SW480 (cell line): Measurements from ENCODE around the gene HLA-B.

Experiments used
- DNase-seq: peaks from one replicate; pipeline ENCODE4 v3.0.0-alpha.2; 2016; ENCODE audit warnings: low spot score

HLA-B gene

DNA sequence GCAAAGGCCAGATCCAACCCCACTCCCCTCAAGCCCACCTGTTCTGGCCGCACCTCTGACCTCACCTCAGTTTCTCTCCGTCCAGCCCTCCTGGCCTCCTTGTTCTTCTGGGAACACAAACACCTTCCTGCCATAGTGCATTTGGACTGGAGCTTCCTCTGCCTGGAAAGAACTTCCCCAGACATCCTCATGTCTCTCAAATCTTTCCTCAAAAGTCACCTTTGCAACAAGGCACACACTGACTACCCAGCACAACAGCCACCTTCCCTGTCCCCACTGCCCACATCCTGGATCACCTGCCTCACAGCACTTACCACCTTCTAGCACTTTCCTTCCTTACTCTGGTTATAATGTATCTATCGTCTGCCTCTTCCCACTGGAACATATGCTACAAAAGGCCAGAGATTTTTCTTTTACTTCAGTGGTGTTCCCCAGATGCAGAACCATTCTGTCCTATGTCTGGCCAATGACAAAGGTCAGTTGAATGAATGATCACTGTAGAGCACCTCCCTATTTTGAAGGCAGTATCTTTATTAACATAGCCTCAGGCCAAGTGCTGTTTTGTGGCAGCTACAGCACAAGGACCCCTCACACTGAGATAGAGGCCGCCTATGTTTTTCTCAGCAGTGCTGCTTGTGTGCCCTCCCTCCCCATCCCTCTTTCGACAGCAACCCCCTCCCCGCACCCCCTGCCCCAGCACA, 4.1 kb downstream of the HLA-B start:
- DNase-seq: no peak

DNA sequence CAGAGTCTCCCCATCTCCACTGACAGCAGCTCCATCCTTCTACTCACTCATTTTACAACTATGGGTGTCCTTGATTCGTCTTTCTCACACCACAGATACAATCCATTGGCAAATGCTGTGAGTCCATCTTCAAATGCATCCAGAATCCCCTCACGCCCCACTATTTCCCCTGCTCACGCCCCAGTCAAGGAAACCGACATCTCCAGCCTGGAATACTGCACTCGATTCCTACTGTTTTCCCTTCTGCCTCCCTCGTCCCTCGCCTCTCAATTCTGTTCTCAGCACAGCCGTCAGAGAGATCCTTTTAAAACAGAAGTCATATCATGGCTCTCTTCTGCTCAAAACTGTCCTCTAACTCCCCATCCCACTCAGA, 4.7 kb downstream of the HLA-B start:
- DNase-seq: no peak

DNA sequence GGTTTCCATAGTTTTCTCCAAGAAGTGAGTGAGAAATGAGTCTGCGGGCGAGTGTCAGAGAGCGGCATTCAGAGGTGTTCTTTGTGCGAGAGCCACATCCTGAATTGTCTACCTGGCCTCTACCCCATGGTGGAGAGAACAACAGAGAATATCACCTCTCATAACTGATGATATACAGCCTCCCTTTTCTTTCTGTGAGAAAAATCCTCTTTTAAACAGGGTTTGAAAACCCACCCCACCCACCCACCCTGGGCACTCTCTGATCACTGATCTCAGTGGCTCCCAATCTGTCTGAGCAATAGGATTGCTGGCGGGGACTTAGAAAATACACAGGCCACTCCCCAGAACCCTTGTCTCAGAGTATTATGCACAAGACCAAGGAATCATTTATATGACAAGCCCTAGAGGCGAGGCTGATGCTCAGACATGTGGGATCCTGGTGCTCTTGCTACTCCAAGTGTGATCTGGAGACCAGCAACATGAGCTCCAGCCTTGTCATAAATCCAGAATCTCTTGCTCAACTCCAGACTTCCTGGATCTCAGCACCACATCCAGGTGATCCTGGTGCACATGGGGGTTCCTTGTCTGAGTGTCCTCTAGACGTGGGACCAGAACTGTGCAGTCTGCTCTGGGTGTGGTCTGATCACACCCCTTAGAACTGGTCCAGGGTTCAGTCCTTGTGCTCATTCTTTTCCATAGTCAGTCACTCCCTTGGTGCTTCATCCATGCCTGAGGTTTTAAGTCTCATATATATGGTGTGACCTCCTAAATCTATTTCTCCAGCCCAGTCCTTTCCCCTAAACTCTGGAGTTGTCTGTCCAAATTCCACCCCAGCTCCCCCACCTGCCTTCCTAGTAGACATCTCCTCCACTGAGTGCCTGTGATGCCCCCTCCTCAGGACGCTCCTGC, 5.3 kb downstream of the HLA-B start:
- no peak for DNase-seq

DNA sequence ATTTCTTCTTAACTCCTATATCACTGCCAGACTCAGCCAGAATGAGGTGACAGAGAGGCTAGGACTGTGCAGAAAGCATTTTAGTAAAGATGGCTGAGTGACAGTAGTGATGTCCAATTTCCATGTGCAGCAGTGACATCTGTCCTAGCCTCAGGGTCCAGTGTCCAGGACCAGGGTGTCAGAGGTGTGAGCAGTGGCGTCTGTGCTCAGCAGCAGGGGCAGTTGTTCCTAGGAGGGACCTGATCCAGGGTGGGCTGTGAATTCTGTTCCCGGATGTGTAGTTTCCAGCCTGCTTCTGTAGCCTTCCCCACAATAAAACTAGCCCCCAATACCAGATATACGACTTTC, 6.0 kb downstream of the HLA-B start:
- DNase-seq: no peak

DNA sequence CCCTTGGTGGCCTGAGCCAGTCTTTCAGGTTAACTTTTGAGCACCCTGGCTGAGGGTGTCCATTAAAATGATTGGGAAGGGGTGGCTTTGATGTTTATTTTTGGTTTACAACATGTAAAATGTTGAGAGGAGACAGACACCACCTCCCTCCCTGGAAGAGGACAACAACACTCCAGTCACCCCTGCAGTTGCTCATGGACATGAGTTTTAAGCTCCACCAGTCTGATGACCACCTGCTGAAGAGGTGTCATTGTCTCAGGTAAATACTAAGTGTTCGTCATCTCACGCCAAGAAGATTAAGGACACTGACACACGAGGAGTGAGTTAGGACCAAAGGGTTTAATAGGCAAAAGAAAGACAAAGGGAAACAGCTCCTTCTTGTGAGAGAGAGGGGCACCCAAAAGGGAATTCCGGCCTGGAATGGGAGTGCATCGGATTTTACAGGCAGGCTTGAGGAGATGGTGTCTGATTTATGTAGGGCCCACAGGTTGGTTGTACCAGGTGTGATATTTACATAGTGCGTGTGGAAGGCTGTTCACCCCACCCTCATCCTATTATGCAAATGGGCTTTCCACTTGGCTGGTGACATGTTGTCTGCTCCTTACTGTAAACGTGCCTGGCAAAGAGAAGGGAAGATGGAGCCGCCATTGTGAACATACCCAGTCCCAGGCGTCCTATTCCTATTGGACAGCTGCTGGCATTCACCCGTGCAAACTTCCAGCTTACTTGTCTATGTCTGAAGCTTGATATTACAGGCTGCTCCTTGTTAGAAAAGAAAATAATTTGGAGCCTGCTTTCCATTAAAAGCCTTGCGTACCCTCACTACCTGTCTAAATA, 6.6 kb downstream of the HLA-B start:
- no peak for DNase-seq

DNA sequence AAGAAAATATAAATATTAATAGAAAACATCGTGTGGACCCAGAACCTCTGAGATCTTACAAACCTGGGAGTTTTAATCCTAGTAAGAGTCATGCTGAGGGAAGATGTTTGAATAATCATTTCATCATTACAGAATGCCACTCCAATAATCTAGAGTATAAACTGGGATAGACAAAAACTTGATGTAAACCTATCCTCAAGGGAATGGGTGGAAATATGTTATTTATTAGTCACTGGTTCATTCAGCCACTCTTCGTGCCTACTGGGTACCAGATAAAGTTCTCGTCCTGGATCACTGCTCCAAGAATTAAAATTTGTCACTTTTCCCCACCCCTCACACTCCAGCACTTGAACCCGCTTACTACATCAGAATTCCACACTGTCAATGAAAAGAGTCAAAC, 7.7 kb downstream of the HLA-B start:
- no peak for DNase-seq

DNA sequence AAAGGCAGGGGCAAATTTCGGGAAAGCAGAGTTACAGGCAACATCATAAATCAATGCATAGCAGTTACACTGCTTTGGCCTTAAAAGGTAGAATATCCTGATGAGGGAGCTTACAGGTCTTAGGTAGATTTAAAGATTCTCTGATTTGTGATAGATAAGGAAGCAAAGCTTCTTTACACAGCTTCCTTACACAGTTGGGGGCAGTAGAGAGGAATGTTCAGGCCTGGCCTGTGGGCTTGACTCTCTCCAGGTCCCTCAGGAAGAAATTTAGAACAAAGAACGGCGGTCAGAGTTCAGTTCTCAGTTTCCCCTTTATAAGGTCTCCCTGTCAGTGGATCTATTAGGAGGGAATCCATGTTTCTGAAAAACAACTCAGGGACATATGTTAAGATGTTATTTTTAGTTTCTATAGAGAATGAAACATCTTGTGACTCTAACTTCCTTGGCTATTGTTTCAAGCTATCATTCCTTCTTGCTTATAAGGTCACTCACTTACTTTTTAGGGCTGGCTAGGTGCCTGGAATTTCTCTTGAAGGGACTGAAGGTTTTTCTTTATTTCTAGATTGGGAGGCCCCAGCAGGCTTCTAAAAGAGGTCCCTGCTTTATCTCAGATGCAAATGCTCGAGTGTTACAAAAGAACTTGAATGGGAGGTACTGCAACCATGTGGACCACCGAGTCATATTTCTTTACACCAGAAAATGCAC, 11.8 kb downstream of the HLA-B start:
- no peak for DNase-seq

DNA sequence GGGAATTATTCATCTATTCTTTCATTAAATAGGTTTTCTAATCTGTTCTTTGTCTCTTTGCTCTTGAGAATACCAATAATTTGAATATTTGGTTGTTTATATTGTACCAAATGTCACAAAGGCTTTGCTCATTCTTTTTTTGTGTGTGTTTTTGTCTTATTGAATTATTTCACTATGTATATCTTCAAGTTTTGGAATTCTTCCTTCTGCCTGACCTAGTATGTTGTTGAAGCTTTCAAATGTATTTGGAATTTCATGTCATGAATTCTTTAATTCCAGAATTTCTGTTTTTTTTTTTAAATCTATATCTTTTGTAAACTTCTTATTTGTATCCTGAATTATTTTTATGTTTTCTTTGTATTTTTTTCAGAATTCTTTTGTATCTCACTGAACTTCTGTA, 16.8 kb downstream of the HLA-B start:
- no peak for DNase-seq

DNA sequence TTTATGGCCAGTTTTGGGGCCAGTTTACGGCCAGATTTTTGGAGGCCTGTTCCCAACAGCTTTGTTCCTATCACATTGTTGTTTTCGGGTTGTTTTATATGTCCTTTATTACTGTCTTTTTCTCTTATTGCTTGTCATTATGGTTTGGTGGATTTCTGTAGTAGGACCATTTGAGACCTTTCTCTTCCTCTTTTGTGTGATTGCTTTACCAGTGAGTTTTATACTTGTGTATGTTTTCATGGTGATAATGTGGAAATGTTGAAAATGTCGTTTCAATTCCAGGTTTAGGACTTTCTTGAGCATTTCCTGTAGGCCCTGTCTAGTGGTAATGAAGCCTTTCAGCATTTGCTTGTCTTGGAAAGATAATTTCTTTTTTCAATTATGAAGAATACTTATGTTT, 17.8 kb downstream of the HLA-B start:
- DNase-seq: no peak

DNA sequence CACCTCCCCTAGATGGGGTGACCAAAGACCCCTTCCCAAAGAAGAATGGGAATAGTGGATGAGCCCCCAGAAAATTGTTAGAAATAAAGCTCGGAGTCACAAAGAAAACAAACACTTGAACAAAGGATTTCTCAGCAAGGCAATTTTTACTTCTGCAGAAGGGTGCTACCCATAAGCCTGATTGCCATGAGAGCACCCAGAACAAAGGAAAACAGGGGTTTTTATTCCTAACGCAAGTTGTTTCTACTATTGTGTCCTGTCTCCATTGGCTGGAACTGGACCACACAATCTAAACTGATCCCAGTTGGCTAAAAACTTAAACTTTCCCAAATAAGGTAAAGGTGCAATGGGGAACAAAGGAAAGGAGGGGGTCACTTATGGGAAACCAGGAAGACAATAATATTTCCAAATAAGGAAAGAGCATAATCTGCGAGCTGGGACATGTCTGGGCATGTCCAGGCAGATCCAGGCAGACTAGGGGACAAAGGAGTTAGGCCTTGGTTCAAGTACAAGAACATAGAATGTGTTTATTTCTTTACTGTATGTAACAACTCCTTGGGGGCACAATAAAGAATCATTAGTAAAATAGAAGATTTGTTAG, 20.0 kb downstream of the HLA-B start:
- no peak for DNase-seq

DNA sequence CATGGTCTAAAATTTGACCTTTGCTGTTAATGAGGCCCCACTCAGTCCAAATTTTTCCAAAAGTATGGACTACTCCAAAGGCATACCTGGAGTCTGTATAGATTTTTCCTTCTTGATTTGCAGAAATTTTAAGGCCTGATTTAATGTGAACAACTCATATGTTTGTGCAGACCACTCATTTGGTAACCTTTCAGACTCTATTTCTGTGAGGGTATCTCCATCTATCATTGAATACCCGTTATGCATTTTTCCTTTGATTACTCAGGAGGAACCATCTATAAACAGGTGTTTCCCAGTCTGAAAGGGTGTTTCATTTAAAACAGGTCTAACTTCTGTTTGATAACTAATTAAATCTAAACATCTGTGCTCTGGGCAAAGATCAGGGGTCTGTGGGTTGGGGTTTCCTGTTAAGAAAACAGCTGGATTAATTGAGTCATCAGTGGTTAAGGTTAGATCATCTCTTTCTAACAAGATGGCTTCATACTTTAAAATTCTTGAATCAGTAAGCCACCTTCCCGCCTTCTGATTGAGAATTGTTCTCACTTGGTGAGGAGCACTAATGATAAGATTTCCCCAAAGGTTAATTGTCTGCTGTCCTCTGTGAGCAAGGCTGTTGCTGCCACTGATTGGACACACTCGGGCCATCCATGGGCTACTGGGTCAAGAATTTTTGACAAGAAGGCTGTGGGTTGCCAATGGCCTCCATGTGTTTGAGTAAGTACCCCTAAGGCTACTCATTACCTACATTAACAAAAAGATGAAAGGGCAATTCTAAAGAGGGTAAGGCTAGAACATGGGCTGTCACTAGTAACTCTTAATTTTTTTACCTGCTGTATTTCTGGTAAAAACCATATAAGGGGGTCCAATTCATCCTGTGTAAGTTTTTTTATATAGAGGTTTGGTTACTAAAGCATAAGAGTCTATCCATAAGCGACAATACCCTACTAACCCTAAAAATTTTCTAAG, 24.1 kb downstream of the HLA-B start:
- DNase-seq: no peak

DNA sequence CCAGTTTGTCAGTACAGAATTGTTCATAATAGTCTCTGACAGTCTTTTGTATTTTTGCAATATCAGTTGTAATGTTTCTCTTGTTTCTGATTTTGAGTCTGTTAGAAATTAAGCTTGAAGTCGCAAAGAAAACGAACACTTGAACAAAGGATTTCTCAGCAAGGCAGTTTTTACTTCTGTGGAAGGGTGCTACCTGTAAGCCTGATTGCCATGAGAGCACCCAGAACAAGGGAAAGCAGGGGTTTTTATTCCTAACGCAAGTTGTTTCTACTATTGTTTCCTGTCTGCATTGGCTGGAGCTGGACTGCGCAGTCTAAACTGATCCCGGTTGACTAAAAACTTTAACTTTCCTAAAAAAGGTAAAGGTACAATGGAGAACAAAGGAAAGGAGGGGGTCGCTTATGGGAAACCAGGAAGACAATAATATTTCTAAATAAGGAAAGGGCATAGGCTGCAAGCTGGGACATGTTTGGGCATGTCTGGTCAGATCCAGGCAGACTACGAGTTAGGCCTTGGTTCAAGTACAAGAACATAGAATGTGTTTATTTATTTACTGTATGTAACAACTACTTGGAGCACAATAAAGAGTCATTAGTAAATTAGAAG, 28.5 kb downstream of the HLA-B start:
- DNase-seq: no peak

DNA sequence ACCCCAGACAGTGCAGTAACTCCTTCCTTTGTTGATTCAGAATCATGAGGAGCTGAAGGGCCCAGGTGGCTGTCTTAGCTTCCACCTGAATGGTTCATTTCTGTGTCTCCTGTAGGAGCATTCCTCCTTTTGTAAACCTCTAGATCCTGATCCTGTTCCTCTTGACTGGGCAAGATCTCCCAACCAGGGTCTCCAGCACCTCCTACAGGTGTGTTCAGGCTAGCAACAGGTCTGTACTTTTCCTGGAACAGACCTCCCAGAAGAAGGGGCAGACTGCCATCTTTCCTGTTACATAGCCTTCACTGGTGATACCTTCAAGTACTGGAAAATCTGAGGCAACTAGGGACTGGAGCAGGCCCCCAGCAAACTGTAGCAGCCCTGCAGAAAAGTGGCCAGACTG, 35.2 kb downstream of the HLA-B start:
- DNase-seq: no peak

DNA sequence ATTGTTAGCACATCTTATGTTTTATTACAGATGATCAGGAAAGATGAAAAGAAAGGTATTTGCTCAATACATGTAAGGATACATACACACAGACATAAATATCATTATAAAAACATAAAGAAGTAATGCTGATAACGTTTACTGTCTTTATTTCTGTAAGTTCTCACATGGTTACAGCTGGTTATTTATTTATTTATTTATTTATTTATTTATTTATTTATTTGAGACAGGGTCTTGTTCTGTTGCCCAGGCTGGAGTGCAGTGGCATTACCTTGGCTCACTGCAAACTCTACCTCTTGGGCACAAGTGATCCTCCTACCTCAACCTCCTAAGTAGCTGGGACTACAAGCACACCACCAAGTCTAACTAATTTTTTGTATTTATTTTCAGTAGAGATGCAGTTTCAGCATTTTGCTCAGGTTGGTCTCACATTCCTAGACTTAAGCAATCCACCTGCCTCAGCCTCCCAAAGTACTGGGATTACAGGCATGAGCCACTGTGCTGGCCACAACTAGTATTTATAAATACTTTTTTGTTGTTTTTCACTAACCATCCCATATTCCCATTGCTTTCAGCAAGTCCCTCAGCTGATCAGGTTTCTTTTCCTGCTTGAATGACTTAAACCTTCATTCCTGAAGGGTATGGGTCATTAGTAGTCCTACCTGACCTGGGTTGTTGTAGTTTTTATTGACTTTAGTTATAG, 35.8 kb downstream of the HLA-B start:
- DNase-seq: no peak

DNA sequence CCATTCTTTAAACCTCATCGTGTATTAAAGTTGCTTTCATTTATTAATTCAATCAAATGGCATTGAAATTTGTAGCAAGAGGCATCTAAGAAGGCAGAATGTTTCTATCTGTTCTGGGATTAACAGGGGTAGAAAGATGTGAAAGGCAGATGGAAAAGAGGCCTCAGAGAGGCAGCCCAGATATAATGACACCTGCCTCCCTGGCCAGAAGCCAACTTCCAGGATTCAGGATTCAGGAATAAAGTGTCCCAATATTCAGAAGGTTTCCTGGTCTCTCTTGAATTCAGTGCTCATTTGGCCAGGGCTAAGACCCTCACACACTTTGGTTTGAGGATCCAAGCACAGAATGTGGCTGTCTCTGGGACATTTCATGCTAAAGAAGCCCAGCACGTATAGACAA, 39.9 kb downstream of the HLA-B start:
- no peak for DNase-seq

DNA sequence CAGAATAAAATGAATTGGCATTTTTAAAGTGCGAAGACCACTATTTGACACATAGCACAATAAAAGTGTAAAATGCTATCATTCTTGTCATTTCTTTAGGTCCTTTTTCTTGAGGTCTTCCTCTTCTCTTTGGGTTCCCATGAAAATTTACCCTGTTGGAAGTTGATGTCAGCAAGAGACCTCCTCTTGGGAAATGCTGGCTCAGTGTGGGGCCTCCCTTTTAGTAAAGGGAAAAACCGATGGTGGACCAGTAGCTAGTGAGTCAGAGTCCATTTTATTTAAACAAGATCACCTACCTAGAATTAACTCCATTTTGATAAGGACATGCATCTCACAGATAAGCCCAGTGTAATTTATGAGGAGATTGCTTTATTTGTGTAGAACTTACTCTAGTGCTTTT, 47.3 kb downstream of the HLA-B start:
- no peak for DNase-seq

DNA sequence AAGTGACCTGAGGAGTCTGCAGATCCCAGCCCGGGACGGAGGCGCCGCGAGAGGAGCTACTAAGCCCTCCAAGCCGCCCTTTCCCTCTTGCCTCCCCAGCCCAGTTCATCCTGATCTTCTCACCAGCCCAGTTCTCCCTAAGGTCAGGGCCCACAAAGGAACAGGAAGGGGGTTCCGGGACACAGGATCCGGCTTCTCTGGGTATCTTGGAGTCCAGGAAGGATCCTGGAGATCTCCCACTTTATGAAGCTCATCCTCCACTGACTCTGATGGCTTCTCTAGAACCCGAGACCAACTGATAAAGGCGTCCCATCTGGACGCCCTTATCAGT, 48.2 kb downstream of the HLA-B start:
- no peak for DNase-seq

DNA sequence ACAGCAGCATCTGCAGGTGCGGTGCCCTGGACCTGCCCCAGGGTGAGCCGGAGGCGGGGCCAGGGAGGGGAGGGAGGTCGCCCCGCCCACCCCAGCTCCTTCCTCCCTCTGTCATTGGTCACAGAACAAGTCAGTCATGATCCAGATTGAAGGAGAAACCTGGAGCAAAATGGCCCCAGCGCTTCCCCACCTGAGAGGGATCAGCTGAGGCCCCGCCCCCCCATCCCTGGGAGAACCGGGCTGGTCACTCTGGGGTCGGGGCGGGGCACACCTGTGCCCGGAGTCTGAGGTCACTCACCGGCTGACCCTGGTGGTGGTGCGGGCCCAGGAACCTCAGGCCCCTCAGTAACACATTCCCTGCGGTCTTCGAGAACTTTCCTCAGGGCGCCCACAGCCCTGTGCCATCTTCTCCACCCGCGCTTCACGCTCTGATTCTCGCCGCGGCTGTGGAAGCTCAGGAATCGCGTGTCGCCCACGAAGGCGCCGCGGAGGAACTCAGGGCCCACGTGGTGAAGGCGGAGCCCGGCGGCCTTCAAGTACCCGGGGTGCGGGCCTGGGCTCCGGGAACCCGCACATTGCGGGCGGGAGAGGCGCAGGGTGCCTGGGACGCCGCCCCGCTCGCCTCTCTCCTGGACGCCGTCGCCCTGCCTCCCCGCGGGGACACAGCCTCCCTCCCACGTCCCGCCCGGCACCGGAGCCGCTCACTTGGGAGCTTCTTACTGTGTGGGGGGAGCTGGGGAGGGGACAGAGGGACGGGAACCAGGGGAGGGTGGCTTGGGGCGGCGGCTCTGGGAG, 48.7 kb downstream of the HLA-B start:
- DNase-seq: peak; percentile 63

DNA sequence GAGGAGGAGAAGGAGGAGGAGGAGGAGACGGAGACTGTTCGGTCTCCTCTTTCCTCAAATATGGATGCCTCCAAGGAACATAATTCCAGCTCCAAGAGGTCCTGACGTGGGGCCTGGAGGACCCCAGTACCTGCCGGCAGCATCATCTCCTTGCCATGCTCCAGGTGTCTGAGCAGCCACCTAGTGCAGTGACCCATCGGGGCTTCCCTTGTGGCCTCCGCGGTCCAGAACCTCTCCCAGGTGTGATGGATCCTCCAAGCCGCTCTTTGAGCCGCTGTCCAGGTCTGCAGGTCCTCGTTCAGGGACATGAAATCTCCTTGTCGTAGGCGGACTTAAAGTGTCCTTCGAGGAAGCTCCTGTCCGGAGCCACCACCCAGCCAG, 49.3 kb downstream of the HLA-B start:
- DNase-seq: no peak
